Left ventricle myocardium inferior (tissue), 1 donor: ENCODE results near the gene MACROD2. TPM values are rescaled to one million over a fixed set of nuclear protein-coding genes. Genes with fewer than 3 reads are reported as not detected.

Source experiments
- DNase-seq: peaks from one replicate; pipeline ENCODE4 v3.0.0-alpha.2; 2020
- H3K27ac ChIP-seq: fragments of 200-600 bp; replicated peaks from 2 replicates; pipeline ENCODE4 v1.8.0; 2021
- H3K27me3 ChIP-seq: fragments of 200-600 bp; 2 replicates; pipeline ENCODE4 v1.8.0; 2021; ENCODE audit warnings: low read depth
- H3K36me3 ChIP-seq: fragments of 200-600 bp; 2 replicates; pipeline ENCODE4 v1.8.0; 2021
- H3K4me1 ChIP-seq: fragments of 200-600 bp; 2 replicates; pipeline ENCODE4 v1.8.0; 2021
- H3K4me3 ChIP-seq: fragments of 200-600 bp; 2 replicates; pipeline ENCODE4 v1.8.0; 2021; ENCODE audit warnings: mild to moderate bottlenecking, moderate library complexity
- H3K9me3 ChIP-seq: fragments of 200-600 bp; replicated peaks from 2 replicates; pipeline ENCODE4 v1.8.0; 2021
- intact Hi-C: fragments of 100-400 bp; cut with micrococcal nuclease; formaldehyde crosslinking; loops from one replicate; pipeline ENCODE4 v1.11.0; 2022
- total RNA-seq: library from RNA; stranded (reverse); fragmentation: NEBNext Ultra II Directional; extraction: Animal tissue kit (Norgen Biotek cat#: 25700); gene quantifications from one replicate; pipeline ENCODE4 v1.2.1, GENCODE V29; 2021
- TF ChIP-seq, protein P1 (sequence below): fragments of 200-600 bp; IDR thresholded peaks from 2 replicates; pipeline ENCODE4 v1.8.0; 2021; ENCODE audit warnings: antibody characterized with exemption, mild to moderate bottlenecking, borderline replicate concordance
- donor health status: DM: no; HTN: yes; CAD: no; lungs with severe emphysema.

The MACROD2 gene
- total RNA-seq, 1 donor from 2014 or later: 3.6 TPM

GRCh38 chr20:14232650-14233049 is 237.3 kb downstream of the MACROD2 start:
- TF ChIP-seq, protein P1, sequence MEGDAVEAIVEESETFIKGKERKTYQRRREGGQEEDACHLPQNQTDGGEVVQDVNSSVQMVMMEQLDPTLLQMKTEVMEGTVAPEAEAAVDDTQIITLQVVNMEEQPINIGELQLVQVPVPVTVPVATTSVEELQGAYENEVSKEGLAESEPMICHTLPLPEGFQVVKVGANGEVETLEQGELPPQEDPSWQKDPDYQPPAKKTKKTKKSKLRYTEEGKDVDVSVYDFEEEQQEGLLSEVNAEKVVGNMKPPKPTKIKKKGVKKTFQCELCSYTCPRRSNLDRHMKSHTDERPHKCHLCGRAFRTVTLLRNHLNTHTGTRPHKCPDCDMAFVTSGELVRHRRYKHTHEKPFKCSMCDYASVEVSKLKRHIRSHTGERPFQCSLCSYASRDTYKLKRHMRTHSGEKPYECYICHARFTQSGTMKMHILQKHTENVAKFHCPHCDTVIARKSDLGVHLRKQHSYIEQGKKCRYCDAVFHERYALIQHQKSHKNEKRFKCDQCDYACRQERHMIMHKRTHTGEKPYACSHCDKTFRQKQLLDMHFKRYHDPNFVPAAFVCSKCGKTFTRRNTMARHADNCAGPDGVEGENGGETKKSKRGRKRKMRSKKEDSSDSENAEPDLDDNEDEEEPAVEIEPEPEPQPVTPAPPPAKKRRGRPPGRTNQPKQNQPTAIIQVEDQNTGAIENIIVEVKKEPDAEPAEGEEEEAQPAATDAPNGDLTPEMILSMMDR: no peak
- Histone ChIP-seq H3K4me1 (peaks cover 7% of the 10 kb centered on the region), H3K27ac (no peak overlapping the region), H3K36me3 (no peaks in the 10 kb centered on the region), H3K27me3 (no peaks in the 10 kb centered on the region), H3K9me3 (no peaks in the 10 kb centered on the region), H3K4me3 (no peak overlapping the region)
- no peak for DNase-seq
- intact Hi-C loops: no loop called here

GRCh38 chr20:14234666-14235295 is 239.5 kb downstream of the MACROD2 start:
- H3K4me1 ChIP-seq: peaks cover 7% of the 10 kb centered on the region
- TF ChIP-seq, protein P1: no peak
- no peaks in the 10 kb centered on the region for H3K9me3 ChIP-seq
- no peak overlapping the region for H3K27ac ChIP-seq
- intact Hi-C loops: no loop called here
- no peak for DNase-seq
- H3K4me3 ChIP-seq: no peak overlapping the region
- H3K27me3 ChIP-seq: no peaks in the 10 kb centered on the region
- H3K36me3 ChIP-seq: no peaks in the 10 kb centered on the region

GRCh38 chr20:14235355-14235754 is 240.0 kb downstream of the MACROD2 start:
- H3K27ac ChIP-seq: no peak overlapping the region
- H3K36me3 ChIP-seq: no peaks in the 10 kb centered on the region
- no peak for DNase-seq
- no peaks in the 10 kb centered on the region for H3K9me3 ChIP-seq
- H3K4me1 ChIP-seq: peaks cover 7% of the 10 kb centered on the region
- no peak overlapping the region for H3K4me3 ChIP-seq
- intact Hi-C loops: no loop called here
- TF ChIP-seq, protein P1: no peak
- H3K27me3 ChIP-seq: no peaks in the 10 kb centered on the region

- DNase-seq: no peak
- Histone ChIP-seq H3K4me1 (peaks cover 6% of the 10 kb centered on the region), H3K36me3 (no peaks in the 10 kb centered on the region), H3K4me3 (no peak overlapping the region), H3K9me3 (no peaks in the 10 kb centered on the region), H3K27me3 (no peaks in the 10 kb centered on the region), H3K27ac (no peak overlapping the region)
- TF ChIP-seq, protein P1: no peak
- intact Hi-C loops: no loop called here
Measured at GRCh38 chr20:14245368-14245970, 250.2 kb downstream of the MACROD2 start.

DNA sequence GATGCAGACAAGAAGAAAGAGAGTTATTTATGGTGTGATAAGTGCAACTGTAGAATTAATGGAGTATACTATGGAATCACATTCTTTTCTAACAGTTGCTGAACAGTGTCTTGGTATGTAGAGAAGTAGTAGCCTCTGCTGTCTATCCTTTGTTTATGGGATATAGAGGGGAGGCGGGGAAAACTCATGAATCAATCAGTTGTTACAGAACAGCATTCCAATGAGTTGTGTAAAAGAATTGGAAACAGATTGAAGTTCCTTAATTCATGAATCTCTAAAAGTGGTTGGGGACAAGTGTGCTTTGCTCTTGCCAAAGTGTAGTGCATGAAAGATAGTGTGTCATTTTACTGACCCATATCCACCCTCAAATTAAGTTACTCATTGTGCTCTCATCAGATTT is 264.4 kb downstream of the MACROD2 start:
- Histone ChIP-seq H3K9me3 (no peaks in the 10 kb centered on the region), H3K36me3 (no peaks in the 10 kb centered on the region), H3K27ac (no peak overlapping the region), H3K27me3 (no peaks in the 10 kb centered on the region), H3K4me1 (no peaks in the 10 kb centered on the region), H3K4me3 (no peak overlapping the region)
- intact Hi-C loops: no loop called here
- DNase-seq: no peak
- TF ChIP-seq, protein P1: no peak
